GM19328 (cell line): ENCODE measurements around the gene TRIM44.
"Not testable (repeated sequence)": the region's sequence is repeated elsewhere in the genome, so short reads cannot be mapped to it uniquely, and the experiment has no call there.

Experiments used
- ATAC-seq: cut with Tn5 transposase; IDR thresholded peaks from one replicate; pipeline ENCODE4 v1.9.1; 2021; ENCODE audit warnings: mild to moderate bottlenecking, moderate library complexity; ENCODE audit not compliant: unreplicated experiment

Gene TRIM44

GRCh38 chr11:35750315-35750714 is 87.7 kb downstream of the TRIM44 start:
- ATAC-seq, result no peak

- no peak for ATAC-seq
These were observed 88.5 kb downstream of the TRIM44 start for GRCh38 chr11:35750981-35751663.

GRCh38 chr11:35751664-35752061 is 89.1 kb downstream of the TRIM44 start:
- no peak for ATAC-seq

- ATAC-seq, result no peak
These were observed 89.5 kb downstream of the TRIM44 start for GRCh38 chr11:35752115-35752514.

DNA sequence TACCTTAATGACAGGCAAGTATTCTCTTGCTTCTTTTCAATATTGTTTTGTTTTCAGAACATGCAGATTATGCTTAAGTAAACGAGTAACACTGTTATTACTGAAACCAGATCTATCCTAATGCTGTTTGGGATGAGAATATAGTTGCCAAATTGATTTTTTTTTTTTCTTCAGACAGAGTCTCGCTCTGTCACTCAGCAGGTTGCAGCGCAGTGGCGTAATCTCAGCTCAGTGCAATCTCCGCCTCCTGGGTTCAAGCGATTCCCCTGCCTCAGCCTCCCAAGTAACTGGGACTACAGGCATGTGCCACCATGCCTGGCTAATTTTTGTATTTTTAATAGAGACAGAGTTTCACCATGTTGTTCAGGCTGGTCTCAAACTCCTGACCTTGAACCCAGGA is 91.0 kb downstream of the TRIM44 start:
- ATAC-seq, result not testable (repeated sequence)

- ATAC-seq, result not testable (repeated sequence)
These were observed 97.4 kb downstream of the TRIM44 start for GRCh38 chr11:35759951-35760350.

DNA sequence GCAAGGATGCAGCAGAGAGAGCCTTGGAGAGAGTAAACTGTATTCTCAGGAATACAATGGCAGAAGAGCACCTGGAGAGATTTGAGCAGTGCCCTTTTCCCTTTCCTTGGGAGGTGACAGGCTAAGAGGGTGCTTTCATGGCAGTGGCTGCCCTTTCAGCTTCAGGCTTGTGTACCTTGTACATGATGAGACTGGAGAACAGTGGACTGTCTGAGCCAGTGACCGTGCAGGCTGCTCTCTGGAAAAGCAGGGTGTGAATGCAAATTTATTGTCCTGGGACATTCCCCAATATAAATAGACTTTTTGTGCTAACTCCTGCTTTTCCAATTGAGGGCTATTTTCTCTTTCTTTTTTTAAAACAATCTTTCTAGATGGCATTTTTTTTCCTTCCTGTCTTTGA is 99.3 kb downstream of the TRIM44 start:
- ATAC-seq, result no peak

DNA sequence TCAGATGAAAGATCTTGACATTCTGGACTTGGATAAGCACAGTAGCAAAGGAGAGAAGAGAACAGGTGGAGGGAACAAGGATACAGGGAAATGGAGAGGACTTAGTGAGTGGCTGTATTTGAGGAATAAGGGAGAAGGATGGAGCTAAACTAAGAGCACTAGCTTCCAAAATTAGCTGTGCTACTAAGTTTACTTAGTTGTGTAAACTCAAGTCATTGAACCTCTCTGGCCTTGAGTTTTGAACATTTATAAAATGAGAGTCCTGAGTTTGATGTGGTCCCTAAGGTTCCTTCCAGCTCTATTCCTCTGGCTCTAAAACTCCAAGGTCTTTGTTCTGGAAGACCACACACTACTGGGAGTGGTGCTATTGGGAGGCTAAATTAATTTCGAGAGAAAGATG is 100.7 kb downstream of the TRIM44 start:
- no peak for ATAC-seq

GRCh38 chr11:35763765-35764164 is 101.2 kb downstream of the TRIM44 start:
- no peak for ATAC-seq

DNA sequence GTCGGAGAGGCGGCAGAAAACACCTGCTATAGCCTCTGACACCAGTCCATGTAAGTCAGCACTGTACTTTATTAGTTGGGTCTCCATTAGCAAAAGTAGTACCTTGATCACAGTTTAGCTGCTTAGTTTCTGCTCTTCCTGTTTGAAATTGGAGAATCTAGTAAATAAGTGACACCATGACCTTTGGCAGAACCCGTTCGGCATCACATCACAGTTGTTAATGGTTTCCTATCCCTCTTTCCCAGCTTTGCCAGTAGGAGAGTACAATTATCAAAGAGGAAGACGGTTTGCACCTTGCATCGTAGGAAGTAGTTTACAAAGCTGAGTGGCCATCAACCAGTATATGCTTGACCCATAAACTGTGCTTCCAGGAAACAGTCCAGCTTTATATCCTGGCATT is 101.8 kb downstream of the TRIM44 start:
- ATAC-seq, result no peak

DNA sequence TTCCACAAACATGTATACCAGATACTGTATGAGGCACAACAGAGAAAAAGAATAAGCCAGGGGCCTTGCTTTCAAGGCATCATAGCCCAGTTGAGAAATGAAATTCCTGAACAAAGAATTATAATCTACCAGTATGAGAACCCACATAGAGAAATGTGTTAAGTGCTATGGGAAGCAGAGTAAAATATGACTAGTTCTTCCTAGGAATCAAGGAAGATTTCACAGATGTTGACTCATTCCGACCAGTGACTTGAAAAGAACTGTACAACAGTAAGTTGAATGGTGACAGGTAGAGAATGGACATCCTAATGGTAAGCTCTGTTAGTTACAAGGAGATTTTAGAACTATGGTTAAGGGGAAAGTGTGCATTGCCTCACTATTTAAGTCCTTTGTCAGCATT is 102.6 kb downstream of the TRIM44 start:
- no peak for ATAC-seq

- no peak for ATAC-seq
These were observed 104.1 kb downstream of the TRIM44 start for GRCh38 chr11:35766651-35767050.

DNA sequence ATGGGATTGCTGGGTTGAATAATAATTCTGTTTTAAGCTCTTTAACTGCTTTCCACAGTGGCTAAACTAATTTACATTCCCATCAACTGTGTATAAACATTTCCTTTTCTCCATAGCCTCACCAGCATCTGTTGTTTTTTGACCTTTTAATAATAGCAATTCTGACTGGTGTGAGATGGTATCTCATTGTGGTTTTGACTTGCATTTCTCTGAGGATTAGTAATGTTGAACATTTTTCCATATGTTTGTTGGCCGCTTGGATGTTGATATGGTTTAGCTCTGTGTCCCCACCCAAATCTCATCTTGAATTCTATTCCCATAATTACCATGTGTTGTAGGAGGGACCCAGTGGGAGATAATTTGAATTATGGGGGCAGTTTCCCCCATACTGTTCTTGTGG is 107.8 kb downstream of the TRIM44 start:
- not testable (repeated sequence) for ATAC-seq

DNA sequence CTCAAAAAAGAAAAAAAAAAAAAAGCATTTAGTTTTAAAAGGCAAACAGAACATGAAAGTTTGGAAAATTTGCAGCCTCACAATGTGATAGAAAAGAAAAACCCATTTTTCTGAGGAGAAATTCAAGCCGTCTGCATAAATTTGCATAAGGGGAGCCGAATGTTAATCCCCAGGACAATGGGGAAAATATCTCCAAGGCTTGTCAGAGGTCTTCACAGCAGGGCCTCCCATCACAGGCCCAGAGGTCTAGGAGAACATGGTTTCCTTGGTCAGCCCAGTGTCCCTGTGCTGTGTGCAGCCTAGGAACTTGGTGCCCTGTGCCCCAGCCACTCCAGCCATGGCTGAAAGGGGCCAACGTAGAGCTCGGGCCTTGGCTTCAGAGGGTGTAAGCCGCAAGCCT is 109.1 kb downstream of the TRIM44 start:
- ATAC-seq, result no peak

- ATAC-seq, result not testable (repeated sequence)
These were observed 114.7 kb downstream of the TRIM44 start for GRCh38 chr11:35777241-35777640.

GRCh38 chr11:35778943-35779342 is 116.4 kb downstream of the TRIM44 start:
- not testable (repeated sequence) for ATAC-seq

- ATAC-seq, result no peak
These were observed 116.8 kb downstream of the TRIM44 start for GRCh38 chr11:35779409-35779808.

- no peak for ATAC-seq
These were observed 118.6 kb downstream of the TRIM44 start for GRCh38 chr11:35780951-35781860.

- no peak for ATAC-seq
These were observed 119.4 kb downstream of the TRIM44 start for GRCh38 chr11:35781861-35782470.

- no peak for ATAC-seq
These were observed 121.2 kb downstream of the TRIM44 start for GRCh38 chr11:35783809-35784208.

GRCh38 chr11:35784699-35785098 is 122.1 kb downstream of the TRIM44 start:
- ATAC-seq, result no peak
